Right atrium auricular region (tissue), 2 donors: ENCODE measurements around the gene CDC42BPA. TPM values are rescaled to one million over a fixed set of nuclear protein-coding genes. Genes with fewer than 3 reads are reported as not detected.

Source experiments
- DNase-seq: peaks from one replicate; pipeline ENCODE4 v3.0.0-alpha.2; 2019; ENCODE audit warnings: low spot score
- H3K27ac ChIP-seq, 2 donors: fragments of 200-600 bp; sonication (generic); 1 replicate in 1 of 2; 2 replicates in 1 of 2; pipeline ENCODE4 v1.5.1; 2016 to 2019
- H3K27me3 ChIP-seq, 2 donors: fragments of 200-600 bp; sonication (generic); one replicate each; pipeline versions ENCODE4 v1.5.1 to v1.6.0; 2017 to 2019
- H3K36me3 ChIP-seq: fragments of 200-600 bp; sonication (generic); one replicate; pipeline ENCODE4 v1.5.1; 2016
- H3K4me1 ChIP-seq, 2 donors: fragments of 200-600 bp; sonication (generic); one replicate each; pipeline versions ENCODE4 v1.5.1 to v1.6.0; 2017 to 2019
- H3K4me3 ChIP-seq, 2 donors: fragments of 200-600 bp; sonication (generic); 1 replicate in 1 of 2; 2 replicates in 1 of 2; pipeline ENCODE4 v1.5.1; 2017 to 2019; ENCODE audit warnings: mild to moderate bottlenecking in 1 of 2, moderate library complexity in 1 of 2
- H3K9me3 ChIP-seq, 2 donors: fragments of 200-600 bp; sonication (generic); one replicate each; pipeline ENCODE4 v1.5.1; 2019
- total RNA-seq, 2 donors: library from RNA; depleted of rRNA; stranded (reverse); fragments of >200 nt; gene quantifications; one replicate each; pipeline ENCODE4 v1.1.0, GENCODE V29; 2016
- TF ChIP-seq, protein P1 (sequence below), 2 donors: fragments of 200-600 bp; sonication (generic); IDR thresholded peaks; one replicate each; pipeline ENCODE4 v1.5.1; 2019; ENCODE audit warnings: antibody characterized with exemption in 2 of 2

The CDC42BPA gene
- total RNA-seq, 2 donors from 2014 or later = 26.0 to 32.0 TPM

DNA sequence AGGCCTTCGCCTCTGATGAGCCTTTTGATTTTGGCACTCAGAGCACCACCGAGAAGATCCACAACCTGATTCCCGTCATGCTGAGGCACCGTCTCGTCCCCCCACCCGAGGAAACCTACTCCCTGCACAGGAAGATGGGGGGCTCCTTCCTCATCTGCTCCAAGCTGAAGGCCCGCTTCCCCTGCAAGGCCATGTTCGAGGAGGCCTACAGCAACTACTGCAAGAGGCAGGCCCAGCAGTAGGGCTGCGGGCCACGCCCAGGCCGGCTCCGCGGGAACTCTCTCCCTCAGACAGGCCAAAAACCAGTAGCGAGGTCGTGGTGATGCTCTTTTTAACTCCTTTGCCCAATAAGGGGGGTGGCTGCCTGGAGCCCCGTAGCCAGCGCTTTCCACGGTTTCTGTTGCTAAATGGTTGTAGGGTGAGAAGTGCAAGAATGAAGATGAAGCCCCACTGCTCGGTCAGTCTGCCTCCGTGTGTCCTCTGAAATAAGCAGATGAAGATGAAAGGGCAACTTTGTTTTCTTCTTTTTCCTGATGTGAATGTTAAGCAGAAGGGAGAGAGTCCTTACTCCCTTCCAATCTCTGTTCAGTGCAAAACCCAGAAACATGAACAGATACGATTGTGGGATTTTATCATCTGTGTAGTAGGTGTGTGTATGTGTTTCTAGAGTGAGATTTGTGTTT lies 331.7 kb downstream of the CDC42BPA start:
- Histone ChIP-seq H3K4me1 (peaks cover 0 to 82% of the 10 kb centered on the region in 2 donors), H3K36me3 (peaks cover 42% of the 10 kb centered on the region), H3K27me3 (no peaks in the 10 kb centered on the region), H3K9me3 (no peaks in the 10 kb centered on the region), H3K27ac (peak overlapping the region; percentile 86 to 91), H3K4me3 (no peak overlapping the region)
- DNase-seq = no peak
- TF ChIP-seq, protein P1, sequence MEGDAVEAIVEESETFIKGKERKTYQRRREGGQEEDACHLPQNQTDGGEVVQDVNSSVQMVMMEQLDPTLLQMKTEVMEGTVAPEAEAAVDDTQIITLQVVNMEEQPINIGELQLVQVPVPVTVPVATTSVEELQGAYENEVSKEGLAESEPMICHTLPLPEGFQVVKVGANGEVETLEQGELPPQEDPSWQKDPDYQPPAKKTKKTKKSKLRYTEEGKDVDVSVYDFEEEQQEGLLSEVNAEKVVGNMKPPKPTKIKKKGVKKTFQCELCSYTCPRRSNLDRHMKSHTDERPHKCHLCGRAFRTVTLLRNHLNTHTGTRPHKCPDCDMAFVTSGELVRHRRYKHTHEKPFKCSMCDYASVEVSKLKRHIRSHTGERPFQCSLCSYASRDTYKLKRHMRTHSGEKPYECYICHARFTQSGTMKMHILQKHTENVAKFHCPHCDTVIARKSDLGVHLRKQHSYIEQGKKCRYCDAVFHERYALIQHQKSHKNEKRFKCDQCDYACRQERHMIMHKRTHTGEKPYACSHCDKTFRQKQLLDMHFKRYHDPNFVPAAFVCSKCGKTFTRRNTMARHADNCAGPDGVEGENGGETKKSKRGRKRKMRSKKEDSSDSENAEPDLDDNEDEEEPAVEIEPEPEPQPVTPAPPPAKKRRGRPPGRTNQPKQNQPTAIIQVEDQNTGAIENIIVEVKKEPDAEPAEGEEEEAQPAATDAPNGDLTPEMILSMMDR (IDR thresholded peaks at IDR 0.05) = no peak

DNA sequence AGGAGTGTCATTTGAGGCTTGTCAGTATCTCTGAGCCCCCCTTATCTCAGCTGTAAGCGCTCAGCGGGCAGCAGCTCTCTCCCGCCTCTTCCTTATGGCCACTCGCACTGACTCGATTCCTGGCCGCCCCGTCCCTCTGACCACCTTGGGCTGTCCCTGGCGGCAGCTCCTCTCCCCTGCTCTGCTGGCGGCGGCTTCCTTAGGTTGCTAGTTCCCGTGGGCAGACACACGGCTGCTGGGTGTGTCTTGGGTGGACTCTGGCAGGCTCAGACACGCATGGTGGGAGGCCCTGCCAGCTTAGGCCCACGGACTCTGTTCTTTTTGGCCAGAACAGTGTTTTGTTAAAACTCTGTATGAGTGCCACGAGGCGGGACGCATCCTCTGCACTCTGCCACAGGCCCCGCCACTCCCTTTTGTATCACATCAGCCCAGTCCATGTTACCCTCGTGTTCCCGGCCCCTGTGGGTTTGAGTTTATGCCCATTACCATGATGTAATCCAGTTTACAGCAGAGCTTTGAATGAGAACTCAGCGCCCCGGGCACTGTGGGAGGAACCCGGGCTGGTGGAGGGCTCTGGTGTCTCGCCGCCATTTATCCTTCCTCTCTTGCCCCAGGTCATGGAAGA lies 332.3 kb downstream of the CDC42BPA start:
- H3K9me3 ChIP-seq = no peaks in the 10 kb centered on the region
- peaks cover 0 to 88% of the 10 kb centered on the region in 2 donors for H3K4me1 ChIP-seq
- peaks cover 44% of the 10 kb centered on the region for H3K36me3 ChIP-seq
- TF ChIP-seq, protein P1 (IDR thresholded peaks at IDR 0.05) = no peak
- peak overlapping the region; percentile 86 to 91 for H3K27ac ChIP-seq
- H3K4me3 ChIP-seq = no peak overlapping the region
- DNase-seq = no peak
- no peaks in the 10 kb centered on the region for H3K27me3 ChIP-seq

DNA sequence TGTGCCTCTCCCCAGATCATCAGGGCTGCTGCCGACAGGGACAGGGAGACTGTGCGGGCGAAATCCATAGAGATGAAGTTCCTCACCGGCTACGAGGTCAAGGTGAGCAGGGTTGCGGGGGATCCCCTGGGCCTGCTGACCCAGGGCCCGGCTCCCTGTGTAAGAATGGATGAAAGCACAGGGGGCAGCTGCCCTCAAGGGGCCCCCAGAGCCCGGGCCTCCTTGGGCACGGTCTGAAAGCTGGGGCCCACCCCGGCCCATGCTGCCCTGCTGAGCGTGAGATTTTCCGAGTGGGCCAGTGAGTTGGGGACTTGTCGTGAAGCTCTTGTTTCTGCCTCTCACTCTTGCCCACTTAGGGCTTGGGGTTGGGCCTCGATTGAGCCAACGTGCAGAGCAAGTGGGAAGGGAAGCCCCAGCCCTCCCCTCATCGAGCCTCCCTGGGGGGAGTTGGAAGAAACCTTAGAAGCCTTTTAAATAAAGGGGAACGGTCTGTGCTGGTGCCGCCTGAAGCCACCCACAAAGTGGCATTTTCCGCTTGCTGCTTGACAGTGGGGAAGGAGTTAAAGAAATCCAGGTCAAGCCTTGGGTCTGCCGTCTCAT lies 333.0 kb downstream of the CDC42BPA start:
- DNase-seq = no peak
- peak overlapping the region; percentile 86 to 91 for H3K27ac ChIP-seq
- peaks cover 0 to 88% of the 10 kb centered on the region in 2 donors for H3K4me1 ChIP-seq
- H3K9me3 ChIP-seq = no peaks in the 10 kb centered on the region
- H3K27me3 ChIP-seq = no peaks in the 10 kb centered on the region
- peaks cover 48% of the 10 kb centered on the region for H3K36me3 ChIP-seq
- TF ChIP-seq, protein P1 (IDR thresholded peaks at IDR 0.05) = no peak
- no peak overlapping the region for H3K4me3 ChIP-seq

DNA sequence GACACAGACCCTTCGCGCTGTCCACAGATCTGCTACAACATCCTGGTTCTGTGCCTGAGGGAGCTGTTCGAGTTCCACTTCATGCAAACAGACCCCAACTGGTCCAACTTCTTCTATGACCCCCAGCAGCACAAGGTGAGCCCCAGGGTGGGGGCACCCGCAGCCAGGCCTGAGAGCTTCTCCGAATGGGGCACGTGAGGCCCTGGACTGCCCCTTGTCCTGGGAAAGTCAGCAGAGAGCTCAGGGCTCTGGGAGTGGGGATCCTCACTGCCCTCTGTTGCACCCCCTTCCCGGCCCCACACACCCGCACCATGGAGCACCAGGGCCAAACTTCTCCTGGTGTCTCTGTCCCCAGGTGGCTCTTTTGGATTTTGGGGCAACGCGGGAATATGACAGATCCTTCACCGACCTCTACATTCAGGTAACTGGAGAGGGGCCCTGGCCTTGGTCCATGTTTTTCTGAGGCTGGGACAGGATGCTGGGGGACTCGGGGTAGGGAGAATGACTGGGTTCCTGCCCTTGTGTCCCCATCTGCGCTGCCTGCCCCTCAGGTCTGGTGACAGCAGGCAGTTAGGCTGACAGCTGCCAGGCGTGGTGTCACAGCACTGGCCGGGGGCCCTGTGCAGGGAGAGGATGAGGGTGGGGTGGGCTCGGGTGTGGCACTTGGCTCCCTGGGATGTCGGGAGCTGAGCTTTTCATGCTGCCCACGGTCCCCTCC lies 333.6 kb downstream of the CDC42BPA start:
- peak overlapping the region; percentile 86 to 91 for H3K27ac ChIP-seq
- DNase-seq = no peak
- H3K36me3 ChIP-seq = peaks cover 51% of the 10 kb centered on the region
- H3K27me3 ChIP-seq = no peaks in the 10 kb centered on the region
- TF ChIP-seq, protein P1 (IDR thresholded peaks at IDR 0.05) = no peak
- no peaks in the 10 kb centered on the region for H3K9me3 ChIP-seq
- no peak overlapping the region for H3K4me3 ChIP-seq
- H3K4me1 ChIP-seq = peaks cover 0 to 87% of the 10 kb centered on the region in 2 donors

DNA sequence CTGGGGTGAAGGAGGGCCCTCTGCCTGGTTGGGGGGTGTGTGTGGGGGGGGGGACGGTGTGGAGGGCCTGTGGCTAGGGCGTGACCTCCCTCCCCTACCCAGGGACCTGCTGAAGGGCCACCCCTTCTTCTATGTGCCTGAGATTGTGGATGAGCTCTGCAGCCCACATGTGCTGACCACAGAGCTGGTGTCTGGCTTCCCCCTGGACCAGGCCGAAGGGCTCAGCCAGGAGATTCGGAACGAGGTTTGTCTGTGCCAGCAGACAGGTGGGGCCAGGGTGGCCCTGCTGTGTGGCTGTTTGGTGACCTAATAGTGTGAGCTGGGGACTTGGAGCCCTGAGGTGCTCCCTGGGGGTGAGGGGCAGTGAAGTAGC lies 334.3 kb downstream of the CDC42BPA start:
- H3K9me3 ChIP-seq = no peaks in the 10 kb centered on the region
- peak overlapping the region; percentile 86 to 91 for H3K27ac ChIP-seq
- H3K4me3 ChIP-seq = no peak overlapping the region
- H3K4me1 ChIP-seq = peaks cover 0 to 87% of the 10 kb centered on the region in 2 donors
- no peak for DNase-seq
- TF ChIP-seq, protein P1 (IDR thresholded peaks at IDR 0.05) = no peak
- H3K27me3 ChIP-seq = no peaks in the 10 kb centered on the region
- peaks cover 53% of the 10 kb centered on the region for H3K36me3 ChIP-seq
